HepG2 (cell line): Measurements from ENCODE around the gene SP6. TPM values are rescaled to one million over a fixed set of nuclear protein-coding genes. Genes with fewer than 3 reads are reported as not detected.

Experiments
- AKNA ChIP-seq: sonication (generic); formaldehyde crosslinking; IDR thresholded peaks from 2 replicates; pipeline ENCODE4 v1.4.0; 2020; ENCODE audit warnings: missing genetic modification reagents, borderline replicate concordance
- ATF7 ChIP-seq, 2 experiments: fragments of 450-650 bp in 1 of 2; sonication (generic) in 1 of 2; formaldehyde crosslinking in 1 of 2; IDR thresholded peaks; 2 replicates each; pipeline versions ENCODE4 v1.4.0 to v1.6.1; 2016 to 2020; ENCODE audit warnings: antibody characterized with exemption in 1 of 2, mild to moderate bottlenecking in 1 of 2, missing genetic modification reagents in 1 of 2
- CREB1 ChIP-seq, 2 experiments: fragments of 450-650 bp in 1 of 2; IDR thresholded peaks; 2 replicates each; pipeline ENCODE4 v1.6.1; 2016 to 2017; ENCODE audit warnings: control low read depth in 1 of 2, mild to moderate bottlenecking in 1 of 2, missing compliant biosample characterization in 1 of 2, missing genetic modification characterization in 1 of 2
- MED8 ChIP-seq: sonication (generic); formaldehyde crosslinking; IDR thresholded peaks from 2 replicates; pipeline ENCODE4 v1.8.1; 2023; ENCODE audit warnings: mild to moderate bottlenecking, missing genetic modification reagents; ENCODE audit not compliant: insufficient replicate concordance
- MTA1 ChIP-seq: sonication (generic); formaldehyde crosslinking; IDR thresholded peaks from 2 replicates; pipeline ENCODE4 v1.4.0; 2020; ENCODE audit warnings: missing genetic modification reagents, mild to moderate bottlenecking, borderline replicate concordance
- NBN ChIP-seq: fragments of 450-650 bp; conservative IDR thresholded peaks from 2 replicates; pipeline ENCODE4 v1.6.1; 2017
- NR2F6 ChIP-seq, 2 experiments: IDR thresholded peaks; 2 replicates each; pipeline ENCODE4 v1.6.1; 2016; ENCODE audit warnings: antibody characterized with exemption in 1 of 2, mild to moderate bottlenecking in 1 of 2
- PITX1 ChIP-seq: sonication (generic); formaldehyde crosslinking; IDR thresholded peaks from 2 replicates; pipeline ENCODE4 v1.5.1; 2020; ENCODE audit warnings: mild to moderate bottlenecking, missing genetic modification reagents
- RXRB ChIP-seq: IDR thresholded peaks from 2 replicates; pipeline ENCODE4 v1.6.1; 2016; ENCODE audit warnings: borderline replicate concordance, missing genetic modification reagents, missing compliant biosample characterization
- SSRP1 ChIP-seq: IDR thresholded peaks from 2 replicates; pipeline ENCODE4 v1.6.1; 2016; ENCODE audit warnings: control low read depth
- TEAD2 ChIP-seq: sonication (generic); formaldehyde crosslinking; IDR thresholded peaks from 2 replicates; pipeline ENCODE4 v1.9.0; 2021; ENCODE audit warnings: missing genetic modification reagents
- ZBTB26 ChIP-seq: IDR thresholded peaks from 2 replicates; pipeline ENCODE4 v1.6.1; 2016; ENCODE audit warnings: missing compliant biosample characterization, missing genetic modification reagents, borderline replicate concordance
- ZNF225 ChIP-seq: sonication (generic); formaldehyde crosslinking; IDR thresholded peaks from 2 replicates; pipeline ENCODE4 v1.4.0; 2020; ENCODE audit warnings: mild to moderate bottlenecking, missing genetic modification reagents
- ZNF451 ChIP-seq: sonication (generic); formaldehyde crosslinking; IDR thresholded peaks from 2 replicates; pipeline ENCODE4 v1.5.0; 2020; ENCODE audit warnings: mild to moderate bottlenecking, missing genetic modification reagents
- ZNF781 ChIP-seq: sonication (generic); formaldehyde crosslinking; IDR thresholded peaks from 2 replicates; pipeline ENCODE4 v1.5.1; 2020; ENCODE audit warnings: borderline replicate concordance, mild to moderate bottlenecking, missing genetic modification reagents; ENCODE audit errors: not compliant biosample characterization
- ZNF800 ChIP-seq: sonication (generic); formaldehyde crosslinking; IDR thresholded peaks from 2 replicates; pipeline ENCODE4 v1.4.0; 2020; ENCODE audit warnings: missing genetic modification reagents
- ZNF841 ChIP-seq: sonication (generic); formaldehyde crosslinking; IDR thresholded peaks from 2 replicates; pipeline ENCODE4 v1.8.1; 2023; ENCODE audit warnings: missing genetic modification reagents, borderline replicate concordance
- ZSCAN9 ChIP-seq: IDR thresholded peaks from 2 replicates; pipeline ENCODE4 v1.6.1; 2016; ENCODE audit warnings: borderline replicate concordance
- polyA plus RNA-seq, 8 experiments: library from polyadenylated mRNA; depleted of rRNA in 3 of 8; stranded (reverse) in 7 of 8; unstranded in 1 of 8; fragments of >200 nt; fragmentation: Illumina TruSeq in 4 of 8; extraction: Trizol in 4 of 8; gene quantifications; 2 replicates each; pipeline versions ENCODE4 v1.2.1 to v1.2.3, GENCODE V29; 2011 to 2016; ENCODE audit warnings: low read depth in 4 of 8, missing spikeins in 1 of 8, mixed read lengths in 1 of 8; ENCODE audit not compliant: insufficient read depth in 1 of 8
- total RNA-seq, 5 experiments: library from RNA; depleted of rRNA; stranded (reverse); fragments of >200 nt; fragmentation: Illumina TruSeq; extraction: Trizol; gene quantifications; 2 replicates each; pipeline ENCODE4 v1.2.3, GENCODE V29; 2016; ENCODE audit warnings: low read depth in 1 of 5

SP6 gene
- total and polyA plus RNA-seq, 2 of the 13 experiments (the other 11 are each of a cell fraction or from before 2014, with no cell fraction given), result 0.07 TPM

DNA sequence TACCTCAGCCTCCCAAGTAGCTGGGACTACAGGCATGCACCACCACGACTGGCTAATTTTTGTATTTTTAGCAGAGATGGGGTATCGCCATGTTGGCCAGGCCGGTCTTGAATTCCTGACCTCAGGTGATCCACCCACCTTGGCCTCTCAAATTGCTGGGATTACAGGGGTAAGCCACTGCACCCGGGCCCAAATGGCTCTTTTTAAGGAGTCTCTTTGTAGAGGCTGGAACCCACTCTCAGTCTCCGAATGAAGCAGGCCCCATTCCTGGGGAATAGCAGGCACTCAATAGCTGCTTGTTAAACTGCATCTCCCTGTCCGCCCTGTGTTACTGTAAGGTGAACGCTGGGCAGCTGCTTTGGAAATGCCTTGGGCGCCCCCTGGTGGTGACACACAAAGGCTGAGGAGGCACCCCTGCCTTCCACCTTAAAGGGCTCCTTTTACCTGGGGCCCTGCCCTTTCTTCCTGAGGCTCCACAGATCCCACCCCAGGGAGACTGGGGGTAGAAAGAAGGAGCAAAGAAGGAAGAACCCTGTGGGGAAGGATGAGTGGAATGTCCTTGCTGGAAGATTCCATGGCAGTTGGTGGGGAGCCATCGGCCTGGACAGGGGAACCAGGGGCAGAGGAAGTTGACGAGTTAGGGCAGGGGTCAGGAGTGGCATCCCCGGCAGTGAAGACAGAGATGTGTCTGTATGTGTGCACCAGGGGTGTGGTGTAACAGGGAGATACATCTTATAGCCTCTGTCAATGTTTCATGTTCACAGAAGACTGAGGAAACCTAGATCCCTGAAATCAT, 39.0 kb upstream of the SP6 start (continued):
- no peak; the same call in 1 of the 2 replicates for TF ChIP-seq NR2F6 (IDR thresholded peaks at IDR 0.05)
- peak; percentile 64; the same call in 1 of the 2 replicates for TF ChIP-seq NR2F6 (CRISPR knock-in tag; IDR thresholded peaks at IDR 0.05)
- no peak for TF ChIP-seq ZNF800
- peak; percentile 22; the same call in 1 of the 2 replicates for TF ChIP-seq PITX1 (CRISPR knock-in tag)
- peak; percentile 83; the same call in 1 of the 2 replicates for TF ChIP-seq SSRP1 (CRISPR knock-in tag)
- TF ChIP-seq ZNF451 (CRISPR knock-in tag), result no peak
- TF ChIP-seq ZBTB26 (CRISPR knock-in tag), result 0 out of 2 replicates have a peak, but pooled peaks have one; percentile 63
- TF ChIP-seq ZNF841, result no peak
- TF ChIP-seq ZNF781 (CRISPR knock-in tag), result no peak
- peak; percentile 71 for TF ChIP-seq RXRB (CRISPR knock-in tag)
- TF ChIP-seq ZNF225 (CRISPR knock-in tag), result no peak
- no peak for TF ChIP-seq MTA1 (CRISPR knock-in tag)
- no peak for TF ChIP-seq MED8 (CRISPR knock-in tag)
- no peak for TF ChIP-seq CREB1 (IDR thresholded peaks at IDR 0.05)
- no peak for TF ChIP-seq CREB1 (CRISPR knock-in tag; IDR thresholded peaks at IDR 0.05)
- TF ChIP-seq ZSCAN9 (CRISPR knock-in tag), result 0 out of 2 replicates have a peak, but pooled peaks have one; percentile 39
- TF ChIP-seq TEAD2 (CRISPR knock-in tag), result no peak
- TF ChIP-seq NBN, result no peak
- TF ChIP-seq ATF7 (IDR thresholded peaks at IDR 0.05), result no peak
- TF ChIP-seq ATF7 (CRISPR knock-in tag; IDR thresholded peaks at IDR 0.05), result no peak
- TF ChIP-seq AKNA, result no peak; the same call in 1 of the 2 replicates
